Lung (tissue), 12 donors: Measurements from ENCODE around the gene ASIC4. TPM values are rescaled to one million over a fixed set of nuclear protein-coding genes. Genes with fewer than 3 reads are reported as not detected.

Experiments used
- ATAC-seq: fragments of 200-7000 bp; cut with Tn5 transposase; one replicate; pipeline ENCODE4 v1.9.1; 2020; ENCODE audit warnings: moderate number of reproducible peaks; ENCODE audit not compliant: insufficient read depth, low FRiP score
- DNase-seq, 3 donors: peaks; one replicate each; pipeline ENCODE4 v3.0.0-alpha.2; 2013 to 2017
- H3K27ac ChIP-seq, 2 donors: one replicate each; pipeline ENCODE4 v1.5.1; 2013; ENCODE audit warnings: mild to moderate bottlenecking in 2 of 2, moderate library complexity in 2 of 2, control low read depth in 1 of 2, inconsistent platforms in 1 of 2, low read depth in 1 of 2, low read length in 1 of 2
- H3K27me3 ChIP-seq, 3 donors: one replicate each; pipeline ENCODE4 v1.5.1; 2013; ENCODE audit warnings: low read length in 2 of 3; ENCODE audit not compliant: control insufficient read depth in 3 of 3, insufficient read depth in 3 of 3
- H3K36me3 ChIP-seq, 4 donors: one replicate each; pipeline ENCODE4 v1.5.1; 2013; ENCODE audit warnings: low read length in 4 of 4, mild to moderate bottlenecking in 1 of 4, moderate library complexity in 1 of 4; ENCODE audit not compliant: control insufficient read depth in 4 of 4, insufficient read depth in 4 of 4
- H3K4me1 ChIP-seq, 5 donors: one replicate each; pipeline ENCODE4 v1.5.1; 2013; ENCODE audit warnings: low read length in 5 of 5, mild to moderate bottlenecking in 2 of 5, moderate library complexity in 1 of 5; ENCODE audit not compliant: control insufficient read depth in 5 of 5, insufficient read depth in 5 of 5
- H3K4me3 ChIP-seq: one replicate; pipeline ENCODE4 v1.5.1; 2013; ENCODE audit warnings: mild to moderate bottlenecking, control low read depth, moderate library complexity
- H3K9ac ChIP-seq, 2 donors: one replicate each; pipeline ENCODE4 v1.5.1; 2013; ENCODE audit warnings: low read length in 2 of 2, control low read depth in 1 of 2; ENCODE audit not compliant: insufficient read depth in 1 of 2
- H3K9me3 ChIP-seq, 4 donors: one replicate each; pipeline ENCODE4 v1.5.1; 2013; ENCODE audit warnings: low read length in 3 of 4, mild to moderate bottlenecking in 1 of 4, moderate library complexity in 1 of 4; ENCODE audit not compliant: control insufficient read depth in 4 of 4, insufficient read depth in 3 of 4
- CTCF ChIP-seq: IDR thresholded peaks from 2 replicates; pipeline ENCODE4 v1.5.1; 2012; ENCODE audit warnings: mild to moderate bottlenecking; ENCODE audit errors: control extremely low read depth, extremely low read depth
- WGBS, 2 donors: extraction: QIAGEN DNeasy Blood & Tissue Kit; methylation state at CpG; one replicate each; pipeline ENCODE4 v1.1.7; 2013; 5-methylcytosine and 5-hydroxymethylcytosine counted together
- polyA plus RNA-seq, 2 donors: library from polyadenylated mRNA; stranded (reverse); fragments of 200-250 nt; gene quantifications; one replicate each; pipeline ENCODE4 v1.2.1, GENCODE V29; 2013
- total RNA-seq, 2 donors: library from RNA; depleted of rRNA in 1 of 2; stranded (reverse); fragments of >200 nt in 1 of 2; gene quantifications; one replicate each; pipeline ENCODE4 v1.2.1, GENCODE V29; 2014 to 2021
- donor health status: control.
- donor health status: control.
- donor health status: Bipolar disorder and iron deficiency.
- donor health status: healthy.
- donor health status: DM: yes; HTN: yes; CAD: no.

ASIC4 gene
- total and polyA plus RNA-seq, 4 donors = 0.02 to 0.43 (median 0.14) TPM

GRCh38 chr2:219510512-219511135 is 3.7 kb upstream of the ASIC4 start:
- H3K4me1 ChIP-seq = peaks cover 0 to 65% (median 2%) of the 10 kb centered on the region in 5 donors
- no peak overlapping the region for H3K27ac ChIP-seq
- no peak overlapping the region for H3K9ac ChIP-seq
- WGBS, 2 donors = 17 to 22% methylated on average over 22 of the region's 22 CpGs
- ATAC-seq = no peak
- TF ChIP-seq CTCF = no peak
- peaks cover 0 to 21% (median 21%) of the 10 kb centered on the region in 3 donors for H3K27me3 ChIP-seq
- no peak for DNase-seq
- no peak overlapping the region for H3K4me3 ChIP-seq
- peaks cover 0 to 18% (median 2%) of the 10 kb centered on the region in 4 donors for H3K36me3 ChIP-seq
- H3K9me3 ChIP-seq = peaks cover 0 to 6% (median 0%) of the 10 kb centered on the region in 4 donors

GRCh38 chr2:219511547-219512325 is 2.5 kb upstream of the ASIC4 start:
- no peak for ATAC-seq
- no peak overlapping the region for H3K9ac ChIP-seq
- 17 to 32% methylated on average over 12 to 15 of the region's 15 CpGs for WGBS, 2 donors
- peak in 1 of 3 donors; percentile 39 for DNase-seq
- peaks cover 0 to 8% (median 0%) of the 10 kb centered on the region in 4 donors for H3K36me3 ChIP-seq
- peaks cover 0 to 6% (median 0%) of the 10 kb centered on the region in 4 donors for H3K9me3 ChIP-seq
- H3K4me3 ChIP-seq = no peak overlapping the region
- TF ChIP-seq CTCF = no peak
- peaks cover 0 to 32% (median 26%) of the 10 kb centered on the region in 3 donors for H3K27me3 ChIP-seq
- H3K27ac ChIP-seq = no peak overlapping the region
- peaks cover 0 to 65% (median 2%) of the 10 kb centered on the region in 5 donors for H3K4me1 ChIP-seq

GRCh38 chr2:219512524-219513216 is 1.6 kb upstream of the ASIC4 start:
- no peaks in the 10 kb centered on the region for H3K36me3 ChIP-seq
- DNase-seq = no peak
- H3K27ac ChIP-seq = no peak overlapping the region
- H3K9me3 ChIP-seq = peaks cover 0 to 3% (median 0%) of the 10 kb centered on the region in 4 donors
- 16 to 18% methylated on average over 15 to 16 of the region's 16 CpGs for WGBS, 2 donors
- ATAC-seq = no peak
- H3K27me3 ChIP-seq = peaks cover 0 to 39% (median 28%) of the 10 kb centered on the region in 3 donors
- H3K4me1 ChIP-seq = peaks cover 0 to 59% (median 2%) of the 10 kb centered on the region in 5 donors
- no peak for TF ChIP-seq CTCF
- no peak overlapping the region for H3K9ac ChIP-seq
- H3K4me3 ChIP-seq = no peak overlapping the region
